ENCODE data around the gene ITGA3. TPM values are rescaled to one million over a fixed set of nuclear protein-coding genes. Genes with fewer than 3 reads are reported as not detected.
"Not testable (repeated sequence)": the region's sequence is repeated elsewhere in the genome, so short reads cannot be mapped to it uniquely, and the experiment has no call there.

The ITGA3 gene
- total and polyA plus RNA-seq, 10 donors = 5.5 to 52.3 (median 32.8) TPM

DNA sequence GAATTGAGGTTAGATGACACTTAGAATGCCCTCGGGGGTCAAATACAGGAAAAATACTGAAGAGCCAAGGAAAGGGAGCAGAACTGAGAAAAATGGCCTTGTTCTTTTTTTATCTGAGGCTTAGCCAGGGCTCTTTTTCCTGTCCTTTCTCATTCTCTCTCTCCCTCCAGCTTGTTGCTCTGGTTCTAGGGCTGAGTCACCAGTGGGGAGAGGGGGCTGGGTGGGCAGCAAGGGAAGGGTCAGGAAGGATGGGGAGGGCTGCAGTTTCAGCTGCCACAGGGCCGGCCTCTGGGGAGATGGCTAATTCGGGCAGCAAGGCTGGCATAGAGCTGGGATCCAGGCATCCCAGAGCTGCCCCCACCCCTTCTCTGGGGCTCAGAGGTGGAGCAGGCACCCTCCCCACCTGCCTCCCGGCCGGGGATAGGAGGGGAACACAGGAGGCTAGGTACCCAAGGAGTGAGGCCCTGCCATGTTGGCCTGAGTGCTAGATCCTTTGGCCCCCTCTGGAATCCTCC, 3.9 kb downstream of the ITGA3 start:
- Histone ChIP-seq H3K4me1 (peaks cover 9 to 99% (median 52%) of the 10 kb centered on the region in 6 donors), H3K27ac (peak overlapping the region in 7 of 8 donors; percentile 34 to 88 (median 71)), H3K9me3 (no peaks in the 10 kb centered on the region), H3K27me3 (replicated peaks in 1 of 7) (peaks cover 0 to 39% (median 0%) of the 10 kb centered on the region in 7 donors), H3K36me3 (no peaks in the 10 kb centered on the region), H3K4me3 (no peak overlapping the region)
- DNase-seq = peak; percentile 72
- TF ChIP-seq, protein P1, sequence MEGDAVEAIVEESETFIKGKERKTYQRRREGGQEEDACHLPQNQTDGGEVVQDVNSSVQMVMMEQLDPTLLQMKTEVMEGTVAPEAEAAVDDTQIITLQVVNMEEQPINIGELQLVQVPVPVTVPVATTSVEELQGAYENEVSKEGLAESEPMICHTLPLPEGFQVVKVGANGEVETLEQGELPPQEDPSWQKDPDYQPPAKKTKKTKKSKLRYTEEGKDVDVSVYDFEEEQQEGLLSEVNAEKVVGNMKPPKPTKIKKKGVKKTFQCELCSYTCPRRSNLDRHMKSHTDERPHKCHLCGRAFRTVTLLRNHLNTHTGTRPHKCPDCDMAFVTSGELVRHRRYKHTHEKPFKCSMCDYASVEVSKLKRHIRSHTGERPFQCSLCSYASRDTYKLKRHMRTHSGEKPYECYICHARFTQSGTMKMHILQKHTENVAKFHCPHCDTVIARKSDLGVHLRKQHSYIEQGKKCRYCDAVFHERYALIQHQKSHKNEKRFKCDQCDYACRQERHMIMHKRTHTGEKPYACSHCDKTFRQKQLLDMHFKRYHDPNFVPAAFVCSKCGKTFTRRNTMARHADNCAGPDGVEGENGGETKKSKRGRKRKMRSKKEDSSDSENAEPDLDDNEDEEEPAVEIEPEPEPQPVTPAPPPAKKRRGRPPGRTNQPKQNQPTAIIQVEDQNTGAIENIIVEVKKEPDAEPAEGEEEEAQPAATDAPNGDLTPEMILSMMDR (IDR thresholded peaks at IDR 0.05 in 8 of 11, conservative IDR thresholded peaks at IDR 0.05 in 3 of 11) = no peak
- no peak for TF ChIP-seq POLR2AphosphoS5 (IDR thresholded peaks at IDR 0.05)
- TF ChIP-seq POLR2A (IDR thresholded peaks at IDR 0.05) = no peak
- intact Hi-C loops (cut with DNase I; ENCODE audit: low total_unique reads) = no loop called here
- 35 to 74% (median 56%) methylated on average over 3 to 5 of the region's 5 CpGs for WGBS, 5 donors

DNA sequence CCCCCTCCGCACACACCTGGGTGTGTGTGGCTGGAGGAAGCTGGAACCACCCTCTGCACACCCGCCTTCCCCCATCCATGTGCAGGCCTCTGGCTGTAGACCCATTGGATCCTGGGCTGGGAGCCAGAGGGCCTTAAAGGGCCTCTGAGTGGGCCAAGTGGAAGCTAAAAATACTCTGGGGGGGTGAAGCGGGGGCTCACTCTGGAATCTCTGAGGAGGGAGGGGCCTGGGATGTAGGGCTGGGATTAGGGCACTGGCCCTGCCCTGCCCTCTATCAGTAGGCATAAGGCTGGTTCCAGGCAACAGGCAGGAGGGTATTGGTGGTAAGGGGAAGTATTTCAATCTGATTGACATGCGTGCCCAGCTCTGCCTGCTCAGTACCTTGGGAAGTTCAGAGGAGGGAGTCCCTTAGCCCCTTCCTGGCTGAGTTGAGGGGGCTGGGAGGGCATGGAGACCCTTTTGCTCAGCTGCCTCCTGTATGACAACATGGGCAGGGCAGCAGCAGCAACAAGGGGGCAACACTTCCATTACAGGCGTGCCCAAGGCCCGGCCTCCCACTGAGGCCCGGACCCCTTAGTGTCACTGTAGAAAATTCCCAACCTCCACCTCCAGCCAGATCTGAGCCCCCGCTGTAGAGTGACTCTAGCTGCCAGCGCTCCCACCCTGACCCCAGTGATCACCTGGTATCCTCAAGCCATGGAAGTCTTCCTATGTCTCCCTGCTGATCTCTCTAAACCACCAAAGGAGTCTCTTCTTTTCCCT, 5.2 kb downstream of the ITGA3 start:
- no peak overlapping the region for H3K4me3 ChIP-seq
- intact Hi-C loops (cut with DNase I; ENCODE audit: low total_unique reads) = no loop called here
- WGBS, 5 donors = 78 to 86% (median 85%) methylated on average over 9 of the region's 9 CpGs
- TF ChIP-seq, protein P1 (IDR thresholded peaks at IDR 0.05 in 8 of 11, conservative IDR thresholded peaks at IDR 0.05 in 3 of 11) = no peak
- TF ChIP-seq POLR2AphosphoS5 (IDR thresholded peaks at IDR 0.05) = peak; percentile 12 to 35 (median 21)
- H3K36me3 ChIP-seq = no peaks in the 10 kb centered on the region
- peaks cover 9 to 92% (median 44%) of the 10 kb centered on the region in 6 donors for H3K4me1 ChIP-seq
- H3K27ac ChIP-seq = peak overlapping the region in 6 of 8 donors; percentile 34 to 88 (median 74)
- peaks cover 0 to 26% (median 0%) of the 10 kb centered on the region in 7 donors for H3K27me3 ChIP-seq (replicated peaks in 1 of 7)
- no peaks in the 10 kb centered on the region for H3K9me3 ChIP-seq
- peak; percentile 71 for DNase-seq

DNA sequence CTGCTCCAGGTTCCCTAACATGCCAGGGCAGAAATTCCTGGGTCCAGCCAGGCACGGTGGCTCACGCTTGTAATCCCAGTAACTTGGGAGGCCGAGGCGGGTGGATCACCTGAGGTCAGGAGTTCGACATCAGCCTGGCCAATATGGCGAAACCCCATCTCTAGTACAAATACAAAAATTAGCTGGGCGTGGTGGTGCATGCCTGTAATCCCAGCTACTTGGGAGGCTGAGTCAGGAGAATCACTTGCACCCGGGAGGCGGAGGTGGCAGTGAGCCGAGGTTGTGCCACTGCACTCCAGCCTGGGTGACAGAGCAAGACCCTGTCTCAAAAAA, 5.8 kb downstream of the ITGA3 start:
- intact Hi-C loops (cut with DNase I; ENCODE audit: low total_unique reads); H3K36me3 ChIP-seq; DNase-seq; H3K4me3 ChIP-seq; H3K9me3 ChIP-seq: not testable (repeated sequence)
- 82 to 96% (median 94%) methylated on average over 10 of the region's 10 CpGs for WGBS, 5 donors
- peaks cover 9 to 86% (median 41%) of the 10 kb centered on the region in 6 donors for H3K4me1 ChIP-seq
- H3K27me3 ChIP-seq (replicated peaks in 1 of 7) = peaks cover 0 to 21% (median 0%) of the 10 kb centered on the region in 7 donors
- H3K27ac ChIP-seq = peak overlapping the region in 6 of 8 donors; percentile 34 to 88 (median 74)

DNA sequence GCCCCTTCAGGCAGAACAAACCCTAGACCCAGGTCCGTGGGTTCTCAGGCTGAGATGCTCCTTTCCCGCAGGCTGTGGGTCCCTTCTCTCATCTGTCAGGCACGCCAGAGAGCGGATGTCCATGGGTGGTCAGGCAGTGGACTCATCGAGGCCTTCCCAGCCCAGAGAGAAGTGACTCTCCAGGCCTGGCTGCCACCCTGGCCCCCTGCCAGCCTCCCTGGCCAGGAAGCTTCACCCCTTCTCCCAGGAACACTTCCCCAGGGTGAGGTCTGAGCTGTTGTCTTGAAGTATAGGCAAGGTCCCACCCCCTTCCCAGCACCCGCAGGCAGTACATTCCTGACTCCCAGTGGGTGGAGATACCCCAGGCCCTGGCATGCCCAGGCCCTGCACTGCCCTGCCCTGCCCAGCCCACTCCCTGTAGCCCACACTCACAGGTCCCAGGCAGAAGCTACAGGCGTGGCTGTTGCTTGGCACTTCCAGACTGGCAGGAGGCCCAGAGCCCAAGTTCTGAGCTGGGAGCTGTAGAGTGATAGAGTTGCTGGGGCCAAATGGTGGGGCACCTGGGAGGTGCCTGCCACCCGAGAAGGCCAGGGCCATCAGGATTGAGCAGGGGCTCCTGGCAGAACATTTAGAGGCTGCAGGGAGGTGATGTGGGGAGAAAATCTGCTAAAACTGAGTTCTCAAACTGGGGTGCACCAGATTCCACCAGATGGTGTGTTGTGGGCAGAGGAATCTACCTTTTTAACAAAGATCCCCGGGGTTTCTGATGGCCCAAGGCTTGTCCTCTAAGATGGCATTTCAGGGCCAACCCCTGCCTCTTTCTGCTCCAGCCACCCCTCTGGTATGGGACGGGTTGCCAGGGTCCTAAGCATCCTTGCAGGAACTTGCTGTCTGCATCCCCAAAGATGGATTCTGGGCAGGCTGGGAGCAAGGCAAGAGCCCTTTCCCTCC, 6.7 kb downstream of the ITGA3 start:
- H3K36me3 ChIP-seq = peaks cover 0 to 7% (median 0%) of the 10 kb centered on the region in 6 donors
- intact Hi-C loops (cut with DNase I; ENCODE audit: low total_unique reads) = no loop called here
- no peak overlapping the region for H3K4me3 ChIP-seq
- H3K9me3 ChIP-seq = no peaks in the 10 kb centered on the region
- peak overlapping the region; percentile 13 to 88 (median 67) for H3K27ac ChIP-seq
- peak in 2 of 3 donors; percentile 13 to 27 for TF ChIP-seq POLR2AphosphoS5 (IDR thresholded peaks at IDR 0.05)
- TF ChIP-seq, protein P1 (IDR thresholded peaks at IDR 0.05 in 8 of 11, conservative IDR thresholded peaks at IDR 0.05 in 3 of 11) = no peak
- WGBS, 5 donors = 43 to 81% (median 72%) methylated on average over 10 of the region's 10 CpGs
- H3K27me3 ChIP-seq (replicated peaks in 1 of 7) = peaks cover 0 to 12% (median 0%) of the 10 kb centered on the region in 7 donors
- H3K4me1 ChIP-seq = peaks cover 5 to 78% (median 33%) of the 10 kb centered on the region in 6 donors
- DNase-seq = peak; percentile 54

Data from spleen (tissue), 11 donors.